ENCODE results near the gene SPINDOC. TPM values are rescaled to one million over a fixed set of nuclear protein-coding genes. Genes with fewer than 3 reads are reported as not detected.
"Not testable (repeated sequence)": the region's sequence is repeated elsewhere in the genome, so short reads cannot be mapped to it uniquely, and the experiment has no call there.

The SPINDOC gene
- total RNA-seq, 2 donors from 2014 or later, result 96.1 to 103 TPM

- no peak overlapping the region for H3K9ac ChIP-seq (ENCODE audit: extremely low read depth, low read length, poor library complexity, severe bottlenecking)
- Mint-ChIP-seq H3K27me3 (ENCODE audit: insufficient read depth) (no peaks in the 10 kb centered on the region), H3K27ac (no peak overlapping the region), H3K4me3 (no peak overlapping the region), H3K4me1 (peaks cover 5% of the 10 kb centered on the region), H3K36me3 (ENCODE audit: low read depth) (peaks cover 38% of the 10 kb centered on the region), H3K9me3 (no peaks in the 10 kb centered on the region)
- no peak overlapping the region for H3K4me3 ChIP-seq (ENCODE audit: low read length)
- WGBS, 2 experiments (ENCODE audit: insufficient coverage in 1 of 2, insufficient read length in 1 of 2), result 85 to 96% methylated on average over 2 of the region's 2 CpGs
- peaks cover 25% of the 10 kb centered on the region for H3K36me3 ChIP-seq (ENCODE audit: control insufficient read depth, insufficient read depth, low read length)
- no peak for DNase-seq
- no peaks in the 10 kb centered on the region for H3K27me3 ChIP-seq (ENCODE audit: control insufficient read depth, insufficient read depth, low read length, poor library complexity, severe bottlenecking)
- H3K27ac ChIP-seq (ENCODE audit: low read depth, low read length), result no peak overlapping the region
- no peaks in the 10 kb centered on the region for H3K9me3 ChIP-seq (ENCODE audit: control insufficient read depth, low read length)
- TF ChIP-seq CTCF (conservative IDR thresholded peaks at IDR 0.05), result no peak
- no peaks in the 10 kb centered on the region for H3K4me1 ChIP-seq (ENCODE audit: control insufficient read depth, insufficient read depth, low read length)
Measured at GRCh38 chr11:63855975-63856374, 42.7 kb downstream of the SPINDOC start.

GRCh38 chr11:63858628-63859550, 45.6 kb downstream of the SPINDOC start:
- H3K27ac ChIP-seq (ENCODE audit: low read depth, low read length), result no peak overlapping the region
- no peaks in the 10 kb centered on the region for H3K9me3 ChIP-seq (ENCODE audit: control insufficient read depth, low read length)
- H3K4me3 ChIP-seq (ENCODE audit: low read length), result no peak overlapping the region
- H3K9me3 Mint-ChIP-seq, result no peaks in the 10 kb centered on the region
- no peaks in the 10 kb centered on the region for H3K27me3 Mint-ChIP-seq (ENCODE audit: insufficient read depth)
- H3K36me3 ChIP-seq (ENCODE audit: control insufficient read depth, insufficient read depth, low read length), result peaks cover 24% of the 10 kb centered on the region
- no peaks in the 10 kb centered on the region for H3K4me1 ChIP-seq (ENCODE audit: control insufficient read depth, insufficient read depth, low read length)
- H3K27ac Mint-ChIP-seq, result peak overlapping the region; percentile 60
- H3K4me3 Mint-ChIP-seq, result no peak overlapping the region
- no peak for TF ChIP-seq CTCF (conservative IDR thresholded peaks at IDR 0.05)
- no peak for DNase-seq
- H3K36me3 Mint-ChIP-seq (ENCODE audit: low read depth), result peaks cover 41% of the 10 kb centered on the region
- 94 to 95% methylated on average over 8 to 11 of the region's 11 CpGs for WGBS, 2 experiments (ENCODE audit: insufficient coverage in 1 of 2, insufficient read length in 1 of 2)
- no peak overlapping the region for H3K9ac ChIP-seq (ENCODE audit: extremely low read depth, low read length, poor library complexity, severe bottlenecking)
- no peaks in the 10 kb centered on the region for H3K27me3 ChIP-seq (ENCODE audit: control insufficient read depth, insufficient read depth, low read length, poor library complexity, severe bottlenecking)
- peaks cover 5% of the 10 kb centered on the region for H3K4me1 Mint-ChIP-seq

DNA sequence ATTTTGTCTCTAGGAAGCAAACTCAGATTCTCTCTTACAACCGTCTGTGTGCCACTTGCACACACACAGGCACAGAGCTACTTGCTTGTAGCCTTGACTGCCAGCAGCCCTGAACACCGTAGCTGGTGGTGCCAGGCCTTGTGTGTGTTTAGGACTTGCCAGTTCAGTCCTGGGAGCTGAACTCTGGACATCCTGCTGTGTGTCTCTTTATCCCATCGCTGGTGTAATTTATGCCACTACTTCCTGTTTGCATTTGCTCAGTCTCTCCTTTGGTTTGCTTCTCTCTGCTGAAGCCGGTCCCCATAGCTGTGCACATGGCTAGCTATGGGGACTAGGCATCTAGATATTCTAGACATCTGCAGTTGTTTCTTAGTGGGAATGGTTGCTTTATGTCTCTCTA, 49.7 kb downstream of the SPINDOC start:
- no peaks in the 10 kb centered on the region for H3K9me3 Mint-ChIP-seq
- H3K27me3 ChIP-seq (ENCODE audit: control insufficient read depth, insufficient read depth, low read length, poor library complexity, severe bottlenecking), result no peaks in the 10 kb centered on the region
- H3K27ac ChIP-seq (ENCODE audit: low read depth, low read length), result no peak overlapping the region
- no peaks in the 10 kb centered on the region for H3K27me3 Mint-ChIP-seq (ENCODE audit: insufficient read depth)
- peaks cover 28% of the 10 kb centered on the region for H3K36me3 Mint-ChIP-seq (ENCODE audit: low read depth)
- peaks cover 15% of the 10 kb centered on the region for H3K4me1 ChIP-seq (ENCODE audit: control insufficient read depth, insufficient read depth, low read length)
- no peak for DNase-seq
- WGBS, 2 experiments (ENCODE audit: insufficient coverage in 1 of 2, insufficient read length in 1 of 2), result 89 to 92% methylated on average over 3 to 4 of the region's 4 CpGs
- no peak overlapping the region for H3K4me3 Mint-ChIP-seq
- no peak overlapping the region for H3K27ac Mint-ChIP-seq
- H3K36me3 ChIP-seq (ENCODE audit: control insufficient read depth, insufficient read depth, low read length), result peaks cover 7% of the 10 kb centered on the region
- H3K4me1 Mint-ChIP-seq, result peaks cover 32% of the 10 kb centered on the region
- TF ChIP-seq CTCF (conservative IDR thresholded peaks at IDR 0.05), result no peak
- H3K9ac ChIP-seq (ENCODE audit: extremely low read depth, low read length, poor library complexity, severe bottlenecking), result no peak overlapping the region
- H3K4me3 ChIP-seq (ENCODE audit: low read length), result no peak overlapping the region
- no peaks in the 10 kb centered on the region for H3K9me3 ChIP-seq (ENCODE audit: control insufficient read depth, low read length)

DNA sequence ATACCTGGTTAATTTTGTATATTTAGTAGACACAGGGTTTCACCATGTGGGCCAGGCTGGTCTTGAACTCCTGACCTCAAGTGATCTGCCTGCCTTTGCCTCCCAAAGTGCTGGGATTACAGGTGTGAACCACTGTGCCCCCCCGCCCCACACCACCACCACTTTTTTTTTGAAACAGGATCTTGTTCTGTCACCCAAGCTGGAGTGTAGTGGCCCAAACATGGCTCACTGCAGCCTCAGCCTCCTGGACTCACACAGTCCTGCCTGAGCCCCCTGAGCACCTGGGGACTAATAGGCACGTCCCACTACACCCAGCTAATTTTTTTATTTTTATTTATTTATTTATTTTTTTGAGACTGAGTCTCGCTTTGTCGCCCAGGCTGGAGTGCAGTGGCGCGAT, 50.4 kb downstream of the SPINDOC start:
- H3K27me3 ChIP-seq (ENCODE audit: control insufficient read depth, insufficient read depth, low read length, poor library complexity, severe bottlenecking); H3K9ac ChIP-seq (ENCODE audit: extremely low read depth, low read length, poor library complexity, severe bottlenecking); H3K9me3 Mint-ChIP-seq; H3K4me3 Mint-ChIP-seq; H3K9me3 ChIP-seq (ENCODE audit: control insufficient read depth, low read length); DNase-seq; H3K4me3 ChIP-seq (ENCODE audit: low read length); H3K27ac Mint-ChIP-seq; H3K27me3 Mint-ChIP-seq (ENCODE audit: insufficient read depth); H3K27ac ChIP-seq (ENCODE audit: low read depth, low read length): not testable (repeated sequence)
- Histone ChIP-seq H3K36me3 (ENCODE audit: control insufficient read depth, insufficient read depth, low read length) (peaks cover 11% of the 10 kb centered on the region), H3K4me1 (ENCODE audit: control insufficient read depth, insufficient read depth, low read length) (peaks cover 15% of the 10 kb centered on the region)
- peaks cover 35% of the 10 kb centered on the region for H3K4me1 Mint-ChIP-seq
- H3K36me3 Mint-ChIP-seq (ENCODE audit: low read depth), result peaks cover 32% of the 10 kb centered on the region
- 92 to 96% methylated on average over 5 of the region's 6 CpGs for WGBS, 2 experiments (ENCODE audit: insufficient coverage in 1 of 2, insufficient read length in 1 of 2)
